Anterior cingulate cortex (tissue), 58 donors: ENCODE results near the gene MAN1A1.
"Not testable (repeated sequence)": the region's sequence is repeated elsewhere in the genome, so short reads cannot be mapped to it uniquely, and the experiment has no call there.

Experiments
- DNase-seq, 58 donors: peaks; one replicate each; lab custom pipeline; 2025; lab: John Stamatoyannopoulos, UW

MAN1A1 gene

GRCh38 chr6:119349361-119350201 lies at the start of gene MAN1A1:
MAN1A1 (minus strand) TSS chr6:119349761; CDS start chr6:119349065, 696 bp downstream.
- DNase-seq, result peak in 56 of 58 donors; percentile 27 to 86 (median 72)

- no peak for DNase-seq
These were observed 45.6 kb upstream of the MAN1A1 start for GRCh38 chr6:119395192-119395591.

GRCh38 chr6:119390247-119390793 lies 40.8 kb upstream of the MAN1A1 start:
- DNase-seq, result no peak

GRCh38 chr6:119385994-119386393 lies 36.4 kb upstream of the MAN1A1 start:
- DNase-seq, result no peak

- DNase-seq, result no peak
These were observed 34.9 kb upstream of the MAN1A1 start for GRCh38 chr6:119384444-119384843.

GRCh38 chr6:119379809-119380208 lies 30.2 kb upstream of the MAN1A1 start:
- DNase-seq, result no peak

GRCh38 chr6:119377043-119377442 lies 27.5 kb upstream of the MAN1A1 start:
- DNase-seq, result not testable (repeated sequence)

- DNase-seq, result no peak
These were observed 20.5 kb upstream of the MAN1A1 start for GRCh38 chr6:119370080-119370479.

- DNase-seq, result no peak
These were observed 19.4 kb upstream of the MAN1A1 start for GRCh38 chr6:119368921-119369320.

- no peak for DNase-seq
These were observed 11.6 kb upstream of the MAN1A1 start for GRCh38 chr6:119361209-119361608.

GRCh38 chr6:119360262-119360915 lies 10.8 kb upstream of the MAN1A1 start:
- DNase-seq, result no peak

- no peak for DNase-seq
These were observed 6.3 kb upstream of the MAN1A1 start for GRCh38 chr6:119355890-119356289.

GRCh38 chr6:119355157-119355556 lies 5.6 kb upstream of the MAN1A1 start:
- DNase-seq, result no peak

GRCh38 chr6:119353696-119354095 lies 4.1 kb upstream of the MAN1A1 start:
- DNase-seq, result no peak

GRCh38 chr6:119352001-119352400 lies 2.4 kb upstream of the MAN1A1 start:
- DNase-seq, result no peak

GRCh38 chr6:119350952-119351372 lies 1.4 kb upstream of the MAN1A1 start:
- DNase-seq, result no peak

- DNase-seq, result peak in 4 of 58 donors; percentile 31 to 45 (median 39)
These were observed 816 bp upstream of the MAN1A1 start for GRCh38 chr6:119350202-119350951.

GRCh38 chr6:119348748-119349360 lies 707 bp downstream of the MAN1A1 start:
- DNase-seq, result peak in 1 of 58 donors; percentile 37

GRCh38 chr6:119348096-119348747 lies 1.3 kb downstream of the MAN1A1 start:
- DNase-seq, result peak in 1 of 58 donors; percentile 10
